Spleen (tissue), 7 donors: ENCODE results near the gene CACNA1D.

Experiments used
- CTCF ChIP-seq, 11 experiments: fragments of 200-600 bp in 7 of 11; fragments of 450-650 bp in 4 of 11; sonication (generic) in 4 of 11; IDR thresholded peaks in 8 of 11; conservative IDR thresholded peaks in 3 of 11; 1 replicate in 7 of 11; 2 replicates in 4 of 11; pipeline versions ENCODE4 v1.4.0 to v1.8.0; 2016 to 2021; ENCODE audit warnings: antibody characterized with exemption in 11 of 11, inconsistent platforms in 4 of 11, mild to moderate bottlenecking in 1 of 11
- POLR2AphosphoS5 ChIP-seq, 3 donors: sonication (generic); formaldehyde crosslinking; IDR thresholded peaks; one replicate each; pipeline ENCODE4 v1.5.1; 2017; ENCODE audit warnings: antibody characterized with exemption in 3 of 3
- donor health status: DM: no; HTN: no; CAD: no; lungs with moderate emphysema.
- donor health status: DM: no; HTN: no; CAD: no.
- donor health status: DM: no; HTN: no; CAD: no.

- TF ChIP-seq CTCF (IDR thresholded peaks at IDR 0.05 in 8 of 11, conservative IDR thresholded peaks at IDR 0.05 in 3 of 11) (peak in 2 of 11 experiments; percentile 13 to 16), POLR2AphosphoS5 (IDR thresholded peaks at IDR 0.05) (no peak)
These were observed 259.9 kb downstream of the CACNA1D start for GRCh38 chr3:53754325-53754724.
